Astrocyte (in vitro differentiated cells and primary cell): ENCODE results near the gene IL36A. TPM values are rescaled to one million over a fixed set of nuclear protein-coding genes. Genes with fewer than 3 reads are reported as not detected.

Experiments used
- DNase-seq: peaks from one replicate; pipeline ENCODE4 v3.0.0-alpha.2; 2010; ENCODE audit warnings: low read depth
- FAIRE-seq: peaks from 2 replicates; lab custom pipeline; 2011; peaks lifted over from hg19 to GRCh38; lab: Jason Lieb, UNC
- H2AFZ ChIP-seq: 2 replicates; pipeline ENCODE4 v1.6.0; 2012; ENCODE audit warnings: low read depth, low read length, inconsistent platforms
- H3K27ac ChIP-seq: 2 replicates; pipeline ENCODE4 v1.5.1; 2011; ENCODE audit warnings: low read depth, low read length, inconsistent platforms
- H3K27me3 ChIP-seq: 2 replicates; pipeline ENCODE4 v1.6.0; 2011; ENCODE audit warnings: low read length, inconsistent platforms; ENCODE audit not compliant: insufficient read depth
- H3K36me3 ChIP-seq: 2 replicates; pipeline ENCODE4 v1.5.1; 2011; ENCODE audit warnings: low read length, inconsistent platforms; ENCODE audit not compliant: insufficient read depth
- H3K4me1 ChIP-seq: 2 replicates; pipeline ENCODE4 v1.5.1; 2011; ENCODE audit warnings: low read length, inconsistent platforms; ENCODE audit not compliant: insufficient read depth
- H3K4me2 ChIP-seq: 2 replicates; pipeline ENCODE4 v1.6.0; 2012; ENCODE audit warnings: low read length, inconsistent platforms
- H3K4me3 ChIP-seq: 2 replicates; pipeline ENCODE4 v1.5.1; 2011; ENCODE audit warnings: low read depth, mild to moderate bottlenecking, low read length, inconsistent platforms; ENCODE audit not compliant: insufficient read depth
- H3K79me2 ChIP-seq: 2 replicates; pipeline ENCODE4 v1.6.0; 2012; ENCODE audit warnings: mild to moderate bottlenecking, low read length, inconsistent platforms; ENCODE audit not compliant: insufficient read depth
- H3K9ac ChIP-seq: 2 replicates; pipeline ENCODE4 v1.6.0; 2012; ENCODE audit warnings: mild to moderate bottlenecking, low read length, inconsistent platforms
- H3K9me3 ChIP-seq: 2 replicates; pipeline ENCODE4 v1.5.1; 2012; ENCODE audit warnings: low read depth, mild to moderate bottlenecking, low read length, inconsistent platforms; ENCODE audit not compliant: insufficient read depth
- H4K20me1 ChIP-seq: 2 replicates; pipeline ENCODE4 v1.6.0; 2012; ENCODE audit warnings: low read length, inconsistent platforms; ENCODE audit not compliant: insufficient read depth
- H3K27ac Mint-ChIP-seq: one replicate; pipeline ENCODE4 v1.8.0; 2021; ENCODE audit warnings: mild to moderate bottlenecking, mixed read lengths; ENCODE audit not compliant: unreplicated experiment
- H3K27me3 Mint-ChIP-seq: one replicate; pipeline ENCODE4 v1.8.0; 2021; ENCODE audit warnings: low read depth, mixed read lengths; ENCODE audit not compliant: unreplicated experiment
- H3K36me3 Mint-ChIP-seq: one replicate; pipeline ENCODE4 v1.8.0; 2021; ENCODE audit warnings: low read depth, mixed read lengths; ENCODE audit not compliant: unreplicated experiment
- H3K4me1 Mint-ChIP-seq: one replicate; pipeline ENCODE4 v1.8.0; 2021; ENCODE audit warnings: low read depth, mixed read lengths; ENCODE audit not compliant: unreplicated experiment
- H3K4me3 Mint-ChIP-seq: one replicate; pipeline ENCODE4 v1.8.0; 2021; ENCODE audit warnings: mild to moderate bottlenecking, moderate library complexity, mixed read lengths; ENCODE audit not compliant: unreplicated experiment
- H3K9me3 Mint-ChIP-seq: one replicate; pipeline ENCODE4 v1.8.0; 2021; ENCODE audit warnings: mild to moderate bottlenecking, mixed read lengths; ENCODE audit not compliant: unreplicated experiment
- CTCF ChIP-seq: IDR thresholded peaks from 2 replicates; pipeline ENCODE4 v1.5.1; 2011; ENCODE audit warnings: low read depth, mild to moderate bottlenecking, inconsistent platforms, low read length, moderate library complexity; ENCODE audit not compliant: insufficient read depth
- EZH2 ChIP-seq: IDR thresholded peaks from 2 replicates; pipeline ENCODE4 v1.6.1; 2012; ENCODE audit warnings: mild to moderate bottlenecking, low read length, inconsistent platforms; ENCODE audit not compliant: insufficient read depth
- total RNA-seq: library from RNA; stranded (reverse); gene quantifications from 2 replicates; pipeline ENCODE4 v1.2.1, GENCODE V29; 2021

The IL36A gene
- total RNA-seq, 1 donor from 2014 or later, result not detected

DNA sequence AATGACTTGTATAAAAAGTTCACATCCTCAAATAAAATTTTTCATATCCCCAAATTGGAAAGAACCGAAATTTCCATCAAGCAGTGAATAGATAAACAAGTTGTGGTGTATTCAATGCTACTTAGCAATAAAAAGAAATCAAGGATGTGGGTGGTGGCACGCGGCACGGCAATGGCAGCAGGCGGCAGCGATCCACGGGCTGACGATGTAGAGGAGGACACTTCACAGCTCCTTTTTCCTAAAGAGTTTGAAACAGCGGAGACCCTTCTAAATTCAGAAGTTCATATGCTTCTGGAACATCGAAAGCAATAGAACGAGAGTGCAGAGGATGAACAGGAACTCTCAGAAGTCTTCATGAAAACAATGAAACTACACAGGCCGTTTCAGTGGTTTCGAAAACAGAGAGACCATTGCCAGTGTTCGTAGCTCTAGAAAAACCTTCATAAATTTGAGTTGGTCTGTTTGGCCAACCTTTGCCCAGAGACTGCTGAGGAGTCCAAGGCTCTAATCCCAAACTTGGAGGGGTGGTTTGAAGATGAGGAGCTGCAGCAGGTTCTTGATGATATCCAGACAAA lies 9.8 kb upstream of the IL36A start:
- DNase-seq, result no peak
- Mint-ChIP-seq H3K36me3 (no peaks in the 10 kb centered on the region), H3K27me3 (peaks cover 5% of the 10 kb centered on the region), H3K27ac (no peak overlapping the region), H3K4me3 (no peak overlapping the region), H3K4me1 (no peaks in the 10 kb centered on the region), H3K9me3 (peaks cover 11% of the 10 kb centered on the region)
- H3K4me1 ChIP-seq, result no peaks in the 10 kb centered on the region
- H3K4me2 ChIP-seq, result no peak overlapping the region
- no peak for FAIRE-seq
- no peaks in the 10 kb centered on the region for H3K79me2 ChIP-seq
- no peak overlapping the region for H3K9ac ChIP-seq
- H4K20me1 ChIP-seq, result no peaks in the 10 kb centered on the region
- TF ChIP-seq CTCF (no peak), EZH2 (no peak)
- H3K4me3 ChIP-seq, result no peak overlapping the region
- H2AFZ ChIP-seq, result no peak overlapping the region
- H3K36me3 ChIP-seq, result no peaks in the 10 kb centered on the region
- H3K27ac ChIP-seq, result no peak overlapping the region
- no peaks in the 10 kb centered on the region for H3K9me3 ChIP-seq
- peaks cover 6% of the 10 kb centered on the region for H3K27me3 ChIP-seq

GRCh38 chr2:112996635-112997034 lies 8.6 kb upstream of the IL36A start:
- Histone ChIP-seq H3K9me3 (no peaks in the 10 kb centered on the region), H4K20me1 (no peaks in the 10 kb centered on the region), H3K4me3 (no peak overlapping the region), H3K4me2 (no peak overlapping the region), H3K4me1 (no peaks in the 10 kb centered on the region), H3K27ac (no peak overlapping the region), H3K36me3 (no peaks in the 10 kb centered on the region), H3K27me3 (peaks cover 6% of the 10 kb centered on the region), H3K9ac (no peak overlapping the region), H2AFZ (no peak overlapping the region), H3K79me2 (no peaks in the 10 kb centered on the region)
- H3K36me3 Mint-ChIP-seq, result no peaks in the 10 kb centered on the region
- DNase-seq, result no peak
- H3K4me3 Mint-ChIP-seq, result no peak overlapping the region
- no peak for TF ChIP-seq CTCF
- TF ChIP-seq EZH2, result no peak
- H3K27me3 Mint-ChIP-seq, result peaks cover 5% of the 10 kb centered on the region
- H3K4me1 Mint-ChIP-seq, result no peaks in the 10 kb centered on the region
- H3K27ac Mint-ChIP-seq, result no peak overlapping the region
- H3K9me3 Mint-ChIP-seq, result peaks cover 15% of the 10 kb centered on the region
- FAIRE-seq, result no peak

GRCh38 chr2:112997151-112997550 lies 8.1 kb upstream of the IL36A start:
- Mint-ChIP-seq H3K4me3 (no peak overlapping the region), H3K36me3 (no peaks in the 10 kb centered on the region), H3K27ac (no peak overlapping the region), H3K9me3 (peaks cover 11% of the 10 kb centered on the region), H3K27me3 (peaks cover 5% of the 10 kb centered on the region), H3K4me1 (no peaks in the 10 kb centered on the region)
- no peaks in the 10 kb centered on the region for H3K9me3 ChIP-seq
- no peaks in the 10 kb centered on the region for H3K4me1 ChIP-seq
- H4K20me1 ChIP-seq, result no peaks in the 10 kb centered on the region
- no peaks in the 10 kb centered on the region for H3K79me2 ChIP-seq
- no peak overlapping the region for H3K4me2 ChIP-seq
- H3K36me3 ChIP-seq, result no peaks in the 10 kb centered on the region
- TF ChIP-seq CTCF (no peak), EZH2 (no peak)
- no peak overlapping the region for H3K9ac ChIP-seq
- H3K27me3 ChIP-seq, result peaks cover 6% of the 10 kb centered on the region
- H2AFZ ChIP-seq, result no peak overlapping the region
- no peak overlapping the region for H3K27ac ChIP-seq
- FAIRE-seq (peak; percentile 9), DNase-seq (no peak)
- no peak overlapping the region for H3K4me3 ChIP-seq
